NCI-H524 (cell line): ENCODE data around the gene SERPING1.

ENCODE experiments used
- DNase-seq, 2 experiments: peaks; one replicate each; lab custom pipeline; 2025; lab: John Stamatoyannopoulos, UW

SERPING1 gene

GRCh38 chr11:57638005-57638781 lies 40.7 kb downstream of the SERPING1 start:
- peak; percentile 77 to 89 for DNase-seq

GRCh38 chr11:57638811-57639320 lies 41.4 kb downstream of the SERPING1 start:
- peak in 1 of 2 experiments; percentile 40 for DNase-seq

GRCh38 chr11:57639321-57640067 lies 42.0 kb downstream of the SERPING1 start:
- peak in 1 of 2 experiments; percentile 16 for DNase-seq

- no peak for DNase-seq
Measured at GRCh38 chr11:57640068-57640800, 42.7 kb downstream of the SERPING1 start.

- peak; percentile 58 to 78 for DNase-seq
Measured at GRCh38 chr11:57641011-57641807, 43.7 kb downstream of the SERPING1 start.

GRCh38 chr11:57643802-57644201 lies 46.3 kb downstream of the SERPING1 start:
- DNase-seq, result no peak

GRCh38 chr11:57644748-57645688 lies 47.5 kb downstream of the SERPING1 start:
- peak; percentile 63 to 73 for DNase-seq

- DNase-seq, result no peak
Measured at GRCh38 chr11:57645689-57646085, 48.2 kb downstream of the SERPING1 start.

GRCh38 chr11:57646194-57646798 lies 48.8 kb downstream of the SERPING1 start:
- no peak for DNase-seq

GRCh38 chr11:57646799-57647303 lies 49.4 kb downstream of the SERPING1 start:
- DNase-seq, result no peak

GRCh38 chr11:57647372-57647771 lies 49.9 kb downstream of the SERPING1 start:
- DNase-seq, result no peak

GRCh38 chr11:57647960-57648800 lies 50.7 kb downstream of the SERPING1 start:
- DNase-seq, result peak; percentile 10 to 18

GRCh38 chr11:57648801-57649735 lies 51.6 kb downstream of the SERPING1 start:
- no peak for DNase-seq

- DNase-seq, result no peak
Measured at GRCh38 chr11:57649826-57650738, 52.6 kb downstream of the SERPING1 start, which contains the start of gene YPEL4. Gene YPEL4, minus strand, starts transcription at chr11:57649912. Its CDS starts 2,805 bp downstream, at chr11:57647107.

- DNase-seq, result no peak
Measured at GRCh38 chr11:57650739-57651090, 53.2 kb downstream of the SERPING1 start.

- no peak for DNase-seq
Measured at GRCh38 chr11:57651408-57651807, 53.9 kb downstream of the SERPING1 start.
